ENCODE results near the gene RPL36A.

DNA sequence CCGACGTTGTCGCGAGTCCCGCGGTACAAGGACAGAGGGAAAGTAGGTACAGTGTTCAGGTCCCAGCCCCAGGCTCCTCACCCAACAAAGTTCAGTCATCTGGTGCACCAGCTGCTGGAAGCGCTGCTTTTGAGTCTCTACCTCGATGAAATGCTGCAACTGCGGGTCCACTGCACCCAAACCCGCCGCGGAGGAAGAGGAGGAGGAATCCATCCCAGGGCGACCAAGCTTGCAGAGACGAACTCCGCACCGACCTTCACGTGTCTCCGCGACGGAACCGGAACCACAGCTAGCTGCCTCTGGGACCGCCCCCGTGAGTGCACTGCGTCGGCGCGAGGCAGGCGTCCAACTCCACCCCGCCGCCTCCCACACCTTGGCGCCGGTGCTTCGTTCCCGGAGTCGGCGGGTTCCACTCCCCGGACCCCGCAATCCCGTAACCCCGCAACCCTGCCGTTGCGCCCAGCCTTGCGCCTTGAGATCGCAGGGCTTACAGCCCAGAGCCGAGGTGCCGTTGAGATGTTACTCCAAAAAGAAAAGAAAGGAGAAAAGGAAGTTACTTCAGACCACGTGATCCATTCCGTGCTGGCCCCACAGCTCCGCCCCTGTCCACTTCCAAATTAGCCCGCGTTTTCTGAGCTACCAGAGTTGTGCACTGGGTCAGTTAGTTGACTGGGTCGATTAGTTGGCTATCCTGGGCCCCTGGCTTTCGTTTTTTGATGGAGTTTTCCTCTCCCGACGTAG is 42.2 kb upstream of the RPL36A start, which contains the start of gene TIMM8A:
- TF ChIP-seq CREM (IDR thresholded peaks at IDR 0.05; ENCODE audit: low read depth) (0 out of 2 replicates have a peak, but pooled peaks have one; percentile 19), CEBPB (IDR thresholded peaks at IDR 0.05; ENCODE audit: borderline replicate concordance in 1 of 2, low read depth in 2 of 2, low read length in 2 of 2) (no peak)

All from GM12878 (cell line).